H54 (cell line): ENCODE results near the gene CNST.
A peak's percentile ranks its signal among the peaks of the same experiment; 100 is the strongest.
"Not testable (repeated sequence)": the region's sequence is repeated elsewhere in the genome, so short reads cannot be mapped to it uniquely, and the experiment has no call there.

Experiments used
- DNase-seq: peaks from one replicate; pipeline ENCODE4 v3.0.0; 2011; ENCODE audit warnings: low spot score, mixed read lengths; ENCODE audit not compliant: insufficient read length
- FAIRE-seq: peaks from 3 replicates; lab custom pipeline; 2011; peaks lifted over from hg19 to GRCh38; lab: Jason Lieb, UNC
- POLR2A ChIP-seq: IDR thresholded peaks from 2 replicates; pipeline ENCODE4 v1.6.1; 2011; ENCODE audit warnings: low read depth, mild to moderate bottlenecking, low read length

Gene CNST

DNA sequence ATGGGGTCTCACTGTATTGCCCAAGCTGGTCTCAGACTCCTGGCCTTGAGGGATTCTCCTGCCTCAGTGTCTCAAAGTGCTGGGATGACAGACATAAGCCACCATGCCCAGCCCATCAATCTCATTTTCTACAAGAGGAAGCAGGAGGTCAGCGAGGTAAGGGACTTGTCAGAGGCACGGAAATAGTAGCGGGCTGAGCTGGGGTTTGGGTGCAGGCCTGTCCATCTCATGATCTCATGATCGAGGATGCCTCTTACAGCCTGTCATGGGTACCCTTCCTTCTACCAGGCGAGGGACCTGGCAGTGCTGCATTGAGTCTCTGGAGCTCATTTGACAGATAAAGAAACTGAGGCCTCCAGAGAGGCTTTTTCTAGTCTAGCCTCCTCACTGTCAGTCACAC is 129.4 kb downstream of the CNST start:
- no peak for FAIRE-seq
- no peak for TF ChIP-seq POLR2A

DNA sequence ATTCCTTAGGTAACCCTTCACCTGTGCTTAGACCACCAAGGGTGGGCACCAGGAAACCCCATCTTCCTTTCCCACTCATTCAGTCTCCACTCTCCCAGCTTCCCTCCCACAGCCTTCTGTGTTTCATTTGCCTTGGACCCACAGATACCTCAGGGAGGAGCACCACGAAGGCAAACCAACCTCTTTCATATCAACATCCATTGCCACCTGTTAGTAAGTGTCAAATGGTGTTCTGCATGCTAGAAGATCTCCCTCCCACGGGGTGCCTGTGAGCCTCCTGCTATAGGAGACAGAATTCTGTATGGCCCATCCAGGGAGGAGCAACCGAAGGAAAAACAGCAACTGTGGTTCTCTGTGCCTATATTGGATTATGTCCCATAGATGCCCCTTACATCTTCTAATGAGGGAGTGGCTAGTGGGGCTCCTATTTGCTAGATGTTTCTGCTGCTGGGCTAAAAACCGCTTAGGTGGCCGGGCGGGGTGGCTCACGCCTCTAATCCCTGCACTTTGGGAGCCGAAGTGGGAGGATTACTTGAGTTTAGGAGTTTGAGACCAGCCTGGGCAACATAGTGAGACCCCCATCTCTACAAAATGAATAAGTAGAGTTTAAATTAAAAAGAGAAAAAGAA is 132.3 kb downstream of the CNST start:
- FAIRE-seq (no peak), DNase-seq (no peak)
- no peak for TF ChIP-seq POLR2A

More for the DNA sequence above, 129.4 kb downstream of the CNST start:
- no peak for DNase-seq

DNA sequence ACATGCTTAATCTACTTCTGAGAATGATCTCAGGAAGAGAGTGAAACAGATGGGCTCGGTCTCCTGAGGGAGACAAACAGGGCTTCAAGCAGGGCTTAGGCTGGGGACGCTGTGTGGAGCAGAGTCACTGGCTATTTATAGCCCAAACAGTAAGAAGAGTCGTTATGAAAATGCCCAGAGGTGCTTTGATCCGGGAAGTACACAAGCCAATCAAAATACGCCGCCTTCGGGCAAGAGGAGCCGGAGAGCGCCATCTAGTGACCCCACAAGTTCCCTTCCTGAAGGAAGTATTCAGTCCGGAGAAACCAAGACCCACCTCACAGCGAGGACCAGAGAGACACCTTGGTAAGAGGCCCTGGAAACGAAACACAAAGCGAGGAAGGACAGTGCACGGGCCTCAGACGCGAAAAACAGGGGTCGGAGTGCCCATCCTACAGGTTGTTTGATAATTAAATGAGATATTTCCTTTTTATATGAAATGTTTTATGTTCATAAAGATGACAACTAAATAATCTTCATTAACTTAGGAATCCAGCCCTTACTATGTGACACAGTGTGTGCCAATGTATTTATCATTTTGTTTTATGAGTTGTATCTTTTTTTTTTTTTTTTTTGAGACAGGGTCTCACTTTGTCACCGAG is 133.0 kb downstream of the CNST start:
- no peak for FAIRE-seq
- no peak for TF ChIP-seq POLR2A
- peak; percentile 79 for DNase-seq

DNA sequence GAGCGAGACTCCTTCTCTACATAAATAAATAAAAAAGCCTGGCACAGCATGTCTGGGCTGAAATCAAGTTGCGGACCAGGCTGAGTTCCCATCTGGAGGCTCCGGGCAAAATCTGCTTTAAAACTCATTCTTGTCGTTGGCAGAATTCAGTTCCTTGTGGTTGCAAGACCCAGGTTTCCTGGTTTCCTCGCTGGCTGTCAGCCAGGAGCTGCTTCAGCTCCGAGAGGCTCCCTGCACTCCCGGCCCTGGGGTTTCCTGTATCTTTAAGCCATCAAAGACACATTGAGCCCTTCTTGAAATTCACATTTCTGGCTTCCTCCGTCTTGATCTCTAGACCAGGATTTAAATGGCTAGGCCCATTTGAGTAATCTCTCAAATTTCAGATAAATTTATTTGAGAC is 137.3 kb downstream of the CNST start:
- TF ChIP-seq POLR2A, result no peak
- FAIRE-seq (no peak), DNase-seq (no peak)

DNA sequence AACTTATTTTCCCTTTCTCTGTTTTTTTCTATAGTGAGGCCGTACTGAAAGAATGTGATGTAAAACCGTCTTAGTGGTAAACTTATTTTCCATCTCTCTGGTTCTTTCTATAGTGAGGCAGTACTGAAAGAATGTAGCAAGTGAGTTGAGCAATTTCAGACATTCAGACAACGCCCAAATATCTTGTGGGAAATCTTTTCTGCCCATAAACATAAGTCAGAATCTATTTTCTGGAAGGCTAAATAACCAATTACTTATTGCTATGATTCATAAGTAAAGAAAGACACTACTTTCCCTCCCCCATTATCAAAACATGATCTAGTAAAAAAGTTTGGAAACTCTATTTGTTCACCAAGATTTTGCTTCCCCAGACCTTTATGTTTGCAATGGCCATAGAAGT is 139.1 kb downstream of the CNST start:
- no peak for FAIRE-seq
- DNase-seq, result no peak

DNA sequence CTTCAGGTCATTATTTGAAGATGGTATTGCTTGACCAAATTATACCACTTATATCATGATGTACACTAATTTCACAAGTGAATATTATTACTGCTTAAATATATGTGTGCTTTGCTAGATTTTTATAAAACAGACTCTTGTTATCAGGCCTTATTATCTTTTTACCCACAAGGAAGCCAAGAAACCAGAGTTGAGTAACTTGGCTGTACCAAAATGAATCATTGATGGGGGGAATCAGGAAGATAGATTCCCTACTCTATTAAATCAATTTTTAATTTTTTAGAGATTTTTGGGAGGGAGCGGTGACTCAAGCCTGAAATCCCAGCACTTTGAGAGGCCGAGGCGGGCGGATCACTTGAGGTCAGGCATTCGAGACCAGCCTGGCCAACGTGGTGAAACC is 141.9 kb downstream of the CNST start:
- TF ChIP-seq POLR2A, result no peak
- DNase-seq (no peak), FAIRE-seq (no peak)

More for the DNA sequence above, 139.1 kb downstream of the CNST start:
- TF ChIP-seq POLR2A, result no peak

DNA sequence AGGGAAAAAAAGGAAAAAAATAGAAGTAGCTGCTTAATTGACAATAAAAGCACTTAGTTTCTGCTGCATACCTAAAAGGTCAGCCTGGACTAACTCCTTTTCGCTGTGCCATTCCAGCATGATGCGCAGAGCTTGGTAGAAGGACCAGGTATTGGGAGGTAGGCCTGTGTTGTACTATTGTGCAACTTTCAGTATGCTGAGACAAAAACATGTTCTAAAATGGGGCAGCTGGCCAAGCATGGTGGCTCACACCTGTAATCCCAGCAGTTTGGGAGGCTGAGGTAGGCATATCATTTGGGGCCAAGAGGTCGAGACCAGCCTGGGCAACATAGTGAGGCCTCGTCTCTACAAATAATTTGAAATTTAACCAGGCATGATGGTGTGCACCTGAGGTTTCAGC is 142.9 kb downstream of the CNST start:
- FAIRE-seq (no peak), DNase-seq (no peak)
- no peak for TF ChIP-seq POLR2A

DNA sequence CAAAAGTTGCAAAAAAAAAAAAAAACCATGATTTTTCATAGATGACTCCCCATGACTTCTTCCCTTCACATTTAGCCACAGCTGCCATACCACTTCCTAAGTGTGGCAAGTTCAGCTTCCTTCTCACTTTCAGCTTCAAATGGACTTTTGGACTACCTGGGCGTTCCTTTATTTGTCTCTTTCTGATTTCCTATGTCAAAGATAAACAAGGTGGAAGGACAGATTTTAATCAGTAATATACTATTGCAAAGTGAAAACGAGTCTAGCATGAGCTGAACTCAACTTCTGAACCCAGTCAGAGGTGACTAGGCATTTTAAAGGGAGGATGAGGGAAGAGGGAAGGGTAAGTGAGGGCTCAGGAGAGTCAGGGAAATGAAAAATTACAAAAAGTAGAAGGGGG is 143.6 kb downstream of the CNST start:
- TF ChIP-seq POLR2A, result no peak
- no peak for FAIRE-seq
- no peak for DNase-seq

DNA sequence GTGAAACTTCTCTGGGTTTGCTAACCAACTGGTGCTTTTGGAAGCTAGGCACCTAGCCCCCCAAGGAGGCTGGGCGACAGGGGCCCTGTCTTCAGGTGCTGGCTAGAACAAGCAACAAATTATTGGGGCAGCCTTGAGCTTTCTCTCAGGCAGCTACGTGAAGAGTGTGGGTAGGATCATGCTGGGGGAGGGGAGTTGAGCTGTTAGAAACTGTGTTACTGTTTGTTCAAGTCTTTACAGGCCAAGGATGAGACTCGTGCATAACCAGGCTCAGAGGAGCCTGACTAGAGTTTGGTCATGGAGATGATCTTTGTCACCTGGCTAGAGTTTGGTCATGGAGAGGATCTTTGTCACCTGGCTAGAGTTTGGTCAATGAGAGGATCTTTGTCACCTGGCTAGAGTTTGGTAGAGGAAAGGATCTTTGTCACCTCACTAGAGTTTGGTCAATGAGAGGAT is 145.3 kb downstream of the CNST start:
- no peak for TF ChIP-seq POLR2A
- FAIRE-seq (no peak), DNase-seq (no peak)

DNA sequence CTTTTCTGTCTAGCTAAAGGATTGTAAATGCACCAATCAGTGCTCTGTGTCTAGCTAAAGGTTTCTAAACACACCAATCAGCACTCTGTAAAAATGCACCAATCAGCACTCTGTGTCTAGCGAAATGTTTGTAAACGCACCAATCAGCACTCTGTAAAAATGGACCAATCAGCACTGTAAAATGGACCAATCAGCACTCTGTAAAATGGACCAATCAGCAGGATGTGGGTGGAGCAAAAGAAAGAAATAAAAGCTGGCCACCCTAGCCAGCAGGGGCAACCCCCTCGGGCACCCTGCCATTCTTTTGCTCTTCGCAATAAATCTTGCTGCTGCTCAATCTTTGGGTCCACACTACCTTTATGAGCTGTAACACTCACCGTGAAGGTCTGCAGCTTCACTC is 146.2 kb downstream of the CNST start:
- not testable (repeated sequence) for DNase-seq, FAIRE-seq
